Astrocyte (in vitro differentiated cells and primary cell): ENCODE results near the gene UNC50.

Experiments
- EZH2 ChIP-seq: IDR thresholded peaks from 2 replicates; pipeline ENCODE4 v1.6.1; 2012; ENCODE audit warnings: mild to moderate bottlenecking, low read length, inconsistent platforms; ENCODE audit not compliant: insufficient read depth
- TF ChIP-seq, protein P1 (sequence below): IDR thresholded peaks from 2 replicates; pipeline ENCODE4 v1.5.1; 2011; ENCODE audit warnings: low read depth, mild to moderate bottlenecking, inconsistent platforms, low read length, moderate library complexity; ENCODE audit not compliant: insufficient read depth

DNA sequence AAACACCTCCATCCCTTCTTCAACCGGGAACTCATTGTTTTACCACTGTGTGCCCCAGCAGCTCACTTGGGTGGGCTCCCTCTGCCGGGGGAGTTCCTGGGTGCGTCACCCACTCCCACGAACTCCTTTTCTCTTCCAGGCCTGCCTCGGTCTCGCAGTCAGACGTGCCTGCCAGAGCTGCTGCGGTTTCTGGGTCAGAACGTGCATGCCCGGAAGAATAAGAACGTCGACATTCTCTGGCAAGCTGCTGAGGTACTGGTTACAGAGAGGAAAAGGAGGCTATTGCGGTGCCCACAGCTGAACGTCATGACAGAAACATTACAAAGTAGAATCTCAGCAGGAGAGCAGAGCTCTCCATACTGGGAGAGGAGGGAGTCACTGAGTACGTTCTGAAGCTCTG is 35.7 kb upstream of the UNC50 start:
- TF ChIP-seq, protein P1, sequence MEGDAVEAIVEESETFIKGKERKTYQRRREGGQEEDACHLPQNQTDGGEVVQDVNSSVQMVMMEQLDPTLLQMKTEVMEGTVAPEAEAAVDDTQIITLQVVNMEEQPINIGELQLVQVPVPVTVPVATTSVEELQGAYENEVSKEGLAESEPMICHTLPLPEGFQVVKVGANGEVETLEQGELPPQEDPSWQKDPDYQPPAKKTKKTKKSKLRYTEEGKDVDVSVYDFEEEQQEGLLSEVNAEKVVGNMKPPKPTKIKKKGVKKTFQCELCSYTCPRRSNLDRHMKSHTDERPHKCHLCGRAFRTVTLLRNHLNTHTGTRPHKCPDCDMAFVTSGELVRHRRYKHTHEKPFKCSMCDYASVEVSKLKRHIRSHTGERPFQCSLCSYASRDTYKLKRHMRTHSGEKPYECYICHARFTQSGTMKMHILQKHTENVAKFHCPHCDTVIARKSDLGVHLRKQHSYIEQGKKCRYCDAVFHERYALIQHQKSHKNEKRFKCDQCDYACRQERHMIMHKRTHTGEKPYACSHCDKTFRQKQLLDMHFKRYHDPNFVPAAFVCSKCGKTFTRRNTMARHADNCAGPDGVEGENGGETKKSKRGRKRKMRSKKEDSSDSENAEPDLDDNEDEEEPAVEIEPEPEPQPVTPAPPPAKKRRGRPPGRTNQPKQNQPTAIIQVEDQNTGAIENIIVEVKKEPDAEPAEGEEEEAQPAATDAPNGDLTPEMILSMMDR = no peak
- no peak for TF ChIP-seq EZH2
